Sciatic nerve (tissue), 2 donors: ENCODE data around the gene NLRP11. TPM values are rescaled to one million over a fixed set of nuclear protein-coding genes. Genes with fewer than 3 reads are reported as not detected.
"Not testable (repeated sequence)": the region's sequence is repeated elsewhere in the genome, so short reads cannot be mapped to it uniquely, and the experiment has no call there.

Experiments
- ATAC-seq: fragments of 200-7000 bp; cut with Tn5 transposase; one replicate; pipeline ENCODE4 v1.9.1; 2020; ENCODE audit warnings: mild to moderate bottlenecking, moderate library complexity
- DNase-seq: peaks from one replicate; pipeline ENCODE4 v3.0.0-alpha.2; 2020; ENCODE audit warnings: low spot score
- intact Hi-C: fragments of 100-400 bp; cut with DNase I; formaldehyde crosslinking; loops from one replicate; pipeline ENCODE4 v1.14.2; 2022
- total RNA-seq: library from RNA; stranded (reverse); fragmentation: NEBNext Ultra II Directional; extraction: Animal tissue kit (Norgen Biotek cat#: 25700); gene quantifications from one replicate; pipeline ENCODE4 v1.2.1, GENCODE V29; 2021
- donor health status: DM: no; HTN: no; CAD: no.
- donor health status: DM: no; HTN: no; CAD: no.

NLRP11 gene
- total RNA-seq, 1 donor from 2014 or later, result not detected

DNA sequence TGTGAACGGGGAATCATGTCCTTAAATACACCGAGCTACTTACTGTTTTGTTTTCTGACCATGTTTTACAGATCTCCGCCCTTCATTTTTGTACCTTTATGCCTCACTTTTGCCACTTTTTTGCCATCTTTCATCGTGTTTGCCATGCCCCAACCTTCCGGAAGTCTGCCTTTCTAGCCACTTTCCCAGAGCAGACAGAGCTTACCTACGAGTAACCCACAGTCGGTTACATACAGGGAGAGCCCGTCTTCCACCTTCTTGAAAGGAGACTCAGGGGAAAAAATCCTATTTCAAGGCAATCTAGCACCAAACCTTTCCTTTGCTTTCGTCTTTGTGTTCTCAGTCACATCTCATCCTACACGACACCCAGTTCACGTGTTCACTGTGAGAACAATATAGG is 36.8 kb downstream of the NLRP11 start:
- intact Hi-C loops, result no loop called here
- no peak for ATAC-seq
- no peak for DNase-seq

DNA sequence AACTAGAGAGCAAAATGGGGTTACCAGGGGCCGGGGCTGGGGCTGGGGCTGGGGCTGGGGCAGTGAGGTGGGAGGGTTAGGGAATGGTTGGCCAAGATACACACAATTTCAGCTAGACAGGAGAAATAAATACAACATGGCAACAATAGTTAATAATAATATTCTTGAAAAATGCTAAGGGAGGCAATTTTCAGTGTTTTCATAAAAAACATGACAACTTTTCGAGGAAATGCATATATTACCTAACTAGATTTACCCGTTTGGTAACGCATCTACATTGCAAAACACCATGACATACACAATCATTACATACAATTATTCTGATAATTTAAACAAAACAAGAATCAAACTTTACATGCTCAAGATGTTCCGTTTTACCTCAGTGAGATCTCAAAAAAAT is 50.7 kb downstream of the NLRP11 start:
- no peak for ATAC-seq
- intact Hi-C loops, result no loop called here

DNA sequence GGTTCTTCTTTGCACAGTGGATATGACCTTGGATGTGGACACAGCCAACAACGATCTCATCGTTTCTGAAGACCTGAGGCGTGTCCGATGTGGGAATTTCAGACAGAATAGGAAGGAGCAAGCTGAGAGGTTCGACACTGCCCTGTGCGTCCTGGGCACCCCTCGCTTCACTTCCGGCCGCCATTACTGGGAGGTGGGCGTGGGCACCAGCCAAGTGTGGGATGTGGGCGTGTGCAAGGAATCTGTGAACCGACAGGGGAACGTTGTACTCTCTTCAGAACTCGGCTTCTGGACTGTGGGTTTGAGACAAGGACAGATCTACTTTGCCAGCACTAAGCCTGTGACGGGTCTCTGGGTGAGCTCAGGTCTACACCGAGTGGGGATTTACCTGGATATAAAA is 53.5 kb downstream of the NLRP11 start:
- DNase-seq (no peak), ATAC-seq (no peak)
- intact Hi-C loops, result no loop called here

More for the DNA sequence above, 50.7 kb downstream of the NLRP11 start:
- no peak for DNase-seq

DNA sequence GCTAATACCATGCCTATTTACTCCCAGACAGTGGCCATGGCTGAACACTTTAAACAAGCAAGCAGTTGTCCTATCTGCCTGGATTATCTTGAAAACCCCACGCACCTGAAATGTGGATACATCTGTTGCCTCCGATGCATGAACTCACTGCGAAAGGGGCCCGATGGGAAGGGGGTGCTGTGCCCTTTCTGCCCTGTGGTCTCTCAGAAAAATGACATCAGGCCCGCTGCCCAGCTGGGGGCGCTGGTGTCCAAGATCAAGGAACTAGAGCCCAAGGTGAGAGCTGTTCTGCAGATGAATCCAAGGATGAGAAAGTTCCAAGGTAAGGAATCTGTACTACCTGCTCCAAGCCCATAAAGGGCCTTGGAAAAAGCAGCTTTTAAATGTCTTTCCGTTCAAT is 54.3 kb downstream of the NLRP11 start:
- ATAC-seq, result no peak
- intact Hi-C loops, result no loop called here
- no peak for DNase-seq

DNA sequence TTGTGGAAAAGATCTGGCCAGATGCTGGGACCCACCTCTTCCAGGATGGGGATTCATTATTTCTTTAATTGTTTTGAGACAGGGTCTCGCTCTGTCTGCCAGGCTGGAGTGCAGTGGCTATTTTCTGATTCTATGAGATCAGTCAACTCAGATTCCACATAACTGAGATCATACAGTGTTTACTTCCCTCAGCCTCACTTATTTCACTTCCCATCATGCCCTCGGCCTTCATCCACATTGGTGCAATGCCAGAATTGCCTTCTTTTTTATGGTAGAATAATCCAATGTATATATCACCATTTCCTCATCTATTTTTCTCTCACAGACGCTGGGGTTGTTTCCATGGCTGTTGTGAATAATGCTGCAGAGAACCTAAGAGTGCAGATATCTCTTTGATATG is 62.2 kb downstream of the NLRP11 start:
- ATAC-seq, intact Hi-C loops, DNase-seq: not testable (repeated sequence)

DNA sequence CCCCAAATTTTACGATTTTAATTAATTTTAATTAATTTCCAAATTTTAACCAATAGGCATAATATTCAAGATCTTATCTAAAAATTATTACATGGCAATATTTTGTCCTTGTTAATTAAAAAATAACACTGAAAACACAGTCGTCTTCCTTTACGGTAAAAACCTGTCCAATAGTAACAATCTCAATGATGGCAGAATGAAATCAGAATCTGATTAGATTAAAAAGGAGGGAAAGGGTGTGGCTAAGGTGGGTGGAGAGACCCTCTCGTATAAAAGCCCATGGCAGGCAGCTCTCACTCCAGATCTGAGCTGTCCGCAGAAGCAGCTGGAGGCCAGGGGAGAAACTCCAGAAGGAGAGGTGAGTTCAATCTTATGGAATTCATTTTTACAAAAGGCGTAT is 63.0 kb downstream of the NLRP11 start, which contains the start of gene RFPL4AL1:
Gene RFPL4AL1, plus strand, starts transcription at position 301 of the 400 bp plus-strand sequence. CDS start 2,687 bp downstream, outside the sequence.
- ATAC-seq, DNase-seq, intact Hi-C loops: not testable (repeated sequence)

- intact Hi-C loops, result no loop called here
- ATAC-seq (peak; percentile 61), DNase-seq (no peak)
Measured at GRCh38 chr19:55766466-55766865, 65.3 kb downstream of the NLRP11 start.

GRCh38 chr19:55758797-55759196 is 73.0 kb downstream of the NLRP11 start, which contains the start of gene RFPL4A:
Gene RFPL4A, plus strand, starts transcription at chr19:55759097. Its CDS starts 2,704 bp downstream, at chr19:55761801.
- ATAC-seq, DNase-seq, intact Hi-C loops: not testable (repeated sequence)

DNA sequence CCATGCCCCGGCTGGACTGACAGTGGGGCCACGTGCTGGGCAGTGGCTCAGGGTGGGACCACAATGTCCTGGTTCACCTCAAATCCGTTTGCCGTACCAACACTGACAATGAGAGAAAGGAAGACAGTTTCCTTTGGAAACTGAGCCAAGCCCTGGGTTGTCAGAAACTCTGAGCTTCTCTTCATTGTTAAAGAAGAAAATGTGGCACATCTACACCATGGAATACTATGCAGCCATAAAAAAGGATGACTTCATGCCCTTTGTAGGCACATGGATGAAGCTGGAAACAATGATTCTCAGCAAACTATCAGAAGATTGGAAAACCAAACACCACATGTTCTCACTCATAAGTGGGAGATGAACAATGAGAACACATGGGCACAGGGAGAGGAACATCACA is 75.0 kb downstream of the NLRP11 start:
- intact Hi-C loops, ATAC-seq, DNase-seq: not testable (repeated sequence)

GRCh38 chr19:55753401-55753800 is 78.4 kb downstream of the NLRP11 start:
- intact Hi-C loops, result no loop called here
- no peak for DNase-seq
- no peak for ATAC-seq

- intact Hi-C loops, result no loop called here
- ATAC-seq (no peak), DNase-seq (no peak)
Measured at GRCh38 chr19:55750715-55751114, 81.1 kb downstream of the NLRP11 start.

- no peak for DNase-seq
- intact Hi-C loops, result no loop called here
- ATAC-seq, result no peak
Measured at GRCh38 chr19:55738302-55738701, 93.5 kb downstream of the NLRP11 start, which contains the start of gene NLRP9. Gene NLRP9, minus strand, starts transcription at chr19:55738402. Its CDS starts 28 bp downstream, at chr19:55738374.

Other genes with a start within 250 kb of the NLRP11 start
- gene FIZ1, start 232.5 kb downstream of the NLRP11 start, total RNA-seq, result 11.7 TPM
- gene ZNF524, start 231.7 kb downstream of the NLRP11 start, total RNA-seq, result 18.9 TPM
- 15.9 TPM for gene ZNF865, start 226.4 kb downstream of the NLRP11 start, total RNA-seq
- 4.0 TPM for gene ZNF784, start 207.4 kb downstream of the NLRP11 start, total RNA-seq
- 42.2 TPM for gene ZNF580, start 191.0 kb downstream of the NLRP11 start, total RNA-seq
- gene ZNF581, start 188.3 kb downstream of the NLRP11 start, total RNA-seq, result 17.2 TPM
- 14.0 TPM for gene CCDC106, start 183.8 kb downstream of the NLRP11 start, total RNA-seq
- gene U2AF2, start 177.0 kb downstream of the NLRP11 start, total RNA-seq, result 127 TPM
- 87.6 TPM for gene EPN1, start 156.8 kb downstream of the NLRP11 start, total RNA-seq
- not detected for gene NLRP9, start 93.6 kb downstream of the NLRP11 start, total RNA-seq
- gene RFPL4A, start 72.9 kb downstream of the NLRP11 start, total RNA-seq, result not detected
- gene RFPL4AL1, start 62.9 kb downstream of the NLRP11 start, total RNA-seq, result not detected
- not detected for gene NLRP4, start 4.5 kb upstream of the NLRP11 start, total RNA-seq
- gene NLRP13, start 100.3 kb upstream of the NLRP11 start, total RNA-seq, result not detected
- not detected for gene NLRP8, start 115.8 kb upstream of the NLRP11 start, total RNA-seq
- gene NLRP5, start 154.8 kb upstream of the NLRP11 start, total RNA-seq, result not detected